Muscle of arm (tissue), 12 donors: ENCODE results near the gene TPCN1. TPM values are rescaled to one million over a fixed set of nuclear protein-coding genes. Genes with fewer than 3 reads are reported as not detected.

Source experiments
- DNase-seq: peaks from one replicate; pipeline ENCODE4 v3.0.0-alpha.2; 2013
- polyA plus RNA-seq, 12 donors: library from polyadenylated mRNA; unstranded; fragments of 120-200 nt; gene quantifications; one replicate each; pipeline ENCODE4 v1.2.1, GENCODE V29; 2013; ENCODE audit not compliant: insufficient read length in 12 of 12

The TPCN1 gene
- polyA plus RNA-seq, 12 donors = 17.8 to 50.9 (median 34.5) TPM; not detected in 1

DNA sequence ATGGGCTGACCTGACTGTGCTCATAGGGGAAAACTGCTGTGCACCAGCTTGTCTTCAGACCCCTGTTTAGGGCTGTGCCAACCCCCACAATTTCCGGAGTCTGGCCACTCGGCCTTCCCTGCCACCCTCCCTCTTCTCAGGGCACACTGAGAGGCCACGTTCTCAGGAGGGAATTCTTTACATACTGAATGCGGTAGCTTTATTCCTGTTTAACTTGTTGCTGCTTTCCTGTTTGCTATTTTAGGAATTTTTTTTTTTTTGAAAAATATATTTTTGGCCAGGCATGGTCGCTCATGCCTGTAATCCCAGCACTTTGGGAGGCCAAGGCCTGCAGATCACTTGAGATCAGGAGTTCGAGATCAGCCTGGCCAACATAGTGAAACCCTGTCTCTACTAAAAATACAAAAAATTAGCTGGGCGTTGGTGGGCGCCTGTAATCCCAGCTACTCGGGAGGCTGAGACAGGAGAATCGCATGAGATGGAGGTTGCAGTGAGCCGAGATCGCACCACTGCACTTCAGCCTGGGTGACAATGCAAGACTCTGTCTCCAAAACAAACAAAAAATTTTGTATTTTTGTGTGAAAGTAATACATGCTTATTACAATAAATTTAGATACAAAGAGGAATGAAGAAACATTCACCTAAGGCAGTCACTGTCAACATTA, 39.5 kb downstream of the TPCN1 start:
- DNase-seq = no peak

DNA sequence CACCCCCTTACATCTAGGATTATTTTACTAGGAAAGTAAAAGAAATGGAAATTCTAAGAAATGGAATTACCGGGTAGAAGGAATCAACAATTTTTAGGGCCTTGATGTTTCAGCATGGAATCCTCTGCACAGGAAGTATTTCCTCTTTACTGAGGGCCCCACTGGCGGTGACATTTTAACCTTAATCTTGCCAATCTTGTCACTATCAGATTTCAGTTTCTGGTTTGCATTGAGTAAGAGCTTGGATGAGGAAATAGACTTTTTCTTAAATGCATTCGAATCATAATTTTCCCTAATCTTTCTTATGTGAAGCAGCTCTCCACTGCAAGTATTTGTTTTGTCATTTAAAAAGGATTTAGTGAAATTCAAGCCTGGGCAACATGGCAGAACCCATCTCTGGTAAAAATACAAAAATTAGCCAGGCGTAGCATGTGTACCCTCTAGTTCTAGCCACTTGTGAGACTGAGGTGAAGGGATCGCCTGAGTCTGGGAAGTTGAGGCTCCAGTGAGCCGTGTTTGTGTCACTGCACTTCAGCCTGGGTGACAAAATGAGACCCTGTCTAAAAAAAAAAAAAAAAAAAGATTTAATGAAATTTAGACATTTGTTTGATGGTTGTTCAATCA, 40.7 kb downstream of the TPCN1 start:
- no peak for DNase-seq

DNA sequence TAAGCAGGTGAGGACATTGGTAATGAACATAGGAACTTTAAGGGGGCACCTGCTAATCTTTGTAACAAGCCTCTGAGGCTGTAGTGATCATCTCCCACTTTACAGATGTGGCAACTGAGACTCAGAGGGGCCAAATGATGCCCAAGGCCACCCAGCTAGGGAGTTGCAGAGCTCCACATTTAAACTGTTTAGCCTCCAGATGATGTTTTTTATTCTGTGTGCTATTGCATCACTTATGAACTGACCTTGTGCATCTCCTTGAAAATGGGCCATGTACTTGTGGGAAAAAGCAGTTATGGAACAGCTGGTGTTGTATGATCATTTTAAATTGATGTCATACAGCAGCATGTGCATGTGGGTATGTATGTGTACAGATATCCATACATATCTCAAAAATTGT, 41.4 kb downstream of the TPCN1 start:
- DNase-seq = no peak

GRCh38 chr12:113263431-113263963, 42.2 kb downstream of the TPCN1 start:
- no peak for DNase-seq

DNA sequence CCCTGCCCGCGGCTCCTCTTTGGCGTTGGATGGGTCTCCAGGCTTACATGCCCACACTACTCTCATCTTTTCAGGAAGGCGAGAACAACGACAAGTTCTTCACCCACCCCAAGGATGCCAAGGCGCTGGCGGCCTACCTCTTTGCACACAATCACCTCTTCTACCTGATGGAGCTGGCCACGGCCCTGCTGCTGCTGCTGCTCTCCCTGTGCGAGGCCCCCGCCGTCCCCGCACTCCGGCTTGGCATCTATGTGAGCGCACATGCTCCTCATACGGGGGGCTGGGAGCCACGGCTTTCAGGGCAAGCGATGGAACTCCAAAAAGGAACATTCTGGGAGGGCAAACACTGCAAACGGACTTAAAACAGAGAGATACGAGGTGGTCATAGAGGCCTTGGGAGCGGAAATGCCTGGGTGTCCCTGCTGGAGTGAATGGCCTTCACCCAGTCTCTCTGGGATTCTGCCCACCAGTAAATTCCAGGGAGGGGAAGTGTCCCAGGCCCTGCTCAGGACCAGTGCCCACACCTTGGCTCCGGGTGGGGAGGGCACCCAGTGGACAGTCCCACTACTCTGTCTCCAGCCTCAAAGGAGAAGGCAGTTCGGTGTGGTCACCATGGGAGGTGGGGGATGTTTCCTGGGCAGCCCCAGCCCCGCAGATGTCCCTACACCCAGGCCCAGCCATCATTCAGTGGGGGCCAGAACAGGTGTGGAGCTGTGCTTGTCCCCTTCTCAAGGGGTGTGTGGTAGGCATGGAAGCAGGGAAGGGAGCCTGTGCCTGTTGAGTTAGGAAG, 45.0 kb downstream of the TPCN1 start:
- no peak for DNase-seq

GRCh38 chr12:113267621-113268020, 46.4 kb downstream of the TPCN1 start:
- DNase-seq = no peak

DNA sequence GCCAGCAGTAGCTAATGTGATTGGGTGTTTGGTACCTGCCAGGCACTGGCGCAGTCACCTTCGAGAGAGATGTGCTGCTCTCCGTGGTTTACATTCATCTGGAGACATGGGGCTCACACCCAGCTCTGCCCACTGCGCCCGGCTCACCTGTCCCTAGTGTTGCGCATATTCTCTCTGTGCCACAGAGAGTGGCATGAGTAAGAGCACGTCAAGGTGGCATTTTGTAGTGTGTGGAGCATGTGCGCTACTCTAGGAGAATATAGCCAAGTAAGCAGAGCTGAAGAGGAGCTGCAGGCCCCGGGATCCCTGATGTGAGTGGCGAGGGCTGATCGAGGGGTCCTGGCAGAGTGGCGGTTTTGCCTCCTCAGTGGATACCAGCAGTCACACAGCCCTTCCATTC, 46.9 kb downstream of the TPCN1 start:
- DNase-seq = no peak

GRCh38 chr12:113268621-113269020, 47.4 kb downstream of the TPCN1 start:
- DNase-seq = no peak

GRCh38 chr12:113269257-113269943, 48.1 kb downstream of the TPCN1 start:
- no peak for DNase-seq

DNA sequence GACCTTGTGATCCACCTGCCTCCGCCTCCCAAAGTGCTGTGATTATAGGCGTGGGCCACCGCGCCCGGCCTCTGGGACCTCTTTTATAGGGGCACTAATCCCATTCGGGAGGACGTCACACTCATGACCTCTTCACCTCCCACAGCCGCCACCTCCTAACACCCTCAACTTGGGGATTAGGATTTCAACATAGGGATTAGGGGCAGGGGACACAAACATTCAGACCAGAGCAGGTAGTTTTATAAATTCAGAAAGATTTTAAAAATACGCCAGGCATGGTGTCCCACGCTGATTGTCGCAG, 49.4 kb downstream of the TPCN1 start:
- DNase-seq = no peak

DNA sequence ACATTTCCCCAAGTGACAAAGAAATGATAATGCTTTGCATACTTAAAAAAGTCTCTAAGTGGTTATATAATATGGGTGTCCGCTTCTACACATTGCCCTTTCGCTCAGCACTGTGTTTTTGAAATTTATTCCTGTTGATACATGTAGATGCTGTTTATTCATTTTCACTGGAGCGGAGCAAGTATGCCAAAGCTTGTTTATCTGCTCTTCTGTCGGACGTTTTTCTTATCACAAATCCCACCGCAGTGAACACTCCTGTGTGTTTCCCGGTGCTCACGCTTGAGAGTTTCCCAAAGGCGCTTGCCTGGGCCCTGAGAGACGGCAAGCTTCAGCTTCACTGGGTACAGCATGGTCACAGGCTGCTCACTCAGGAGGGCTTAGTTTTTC, 50.2 kb downstream of the TPCN1 start:
- no peak for DNase-seq

DNA sequence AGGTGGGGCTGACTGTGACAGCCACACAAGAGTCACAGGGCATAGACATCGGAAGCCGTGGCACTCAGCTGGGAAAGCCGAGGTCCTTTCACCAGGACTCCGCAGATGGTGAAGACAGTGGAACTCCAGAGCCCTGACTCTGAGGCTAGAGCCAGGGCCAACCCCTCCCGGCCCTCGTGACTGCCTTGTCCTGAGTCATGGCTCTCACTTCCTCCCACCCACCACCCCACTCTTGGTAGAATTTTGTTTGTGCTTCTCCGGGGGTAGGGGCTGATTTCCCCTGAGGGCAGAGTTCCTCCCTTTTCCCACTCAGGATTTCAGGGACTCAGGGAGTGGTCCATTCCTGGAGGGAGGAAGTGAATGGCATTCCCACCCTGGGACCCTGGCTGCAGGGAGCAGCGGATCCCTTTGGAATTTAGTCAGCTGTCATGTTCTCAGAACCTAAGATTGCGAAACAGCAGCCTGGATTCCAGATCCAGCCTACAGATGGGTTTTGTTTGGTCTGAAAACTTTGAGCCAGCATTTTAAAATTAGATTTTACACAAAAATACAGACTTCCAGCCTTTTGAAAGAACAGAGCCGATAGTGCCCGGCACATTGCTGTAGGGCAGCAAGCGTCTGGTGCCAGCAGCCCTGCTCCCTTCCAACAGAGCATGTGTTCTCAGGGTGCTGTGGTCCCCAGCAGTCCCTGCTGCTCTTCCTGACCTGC, 50.7 kb downstream of the TPCN1 start:
- peak; percentile 56 for DNase-seq

DNA sequence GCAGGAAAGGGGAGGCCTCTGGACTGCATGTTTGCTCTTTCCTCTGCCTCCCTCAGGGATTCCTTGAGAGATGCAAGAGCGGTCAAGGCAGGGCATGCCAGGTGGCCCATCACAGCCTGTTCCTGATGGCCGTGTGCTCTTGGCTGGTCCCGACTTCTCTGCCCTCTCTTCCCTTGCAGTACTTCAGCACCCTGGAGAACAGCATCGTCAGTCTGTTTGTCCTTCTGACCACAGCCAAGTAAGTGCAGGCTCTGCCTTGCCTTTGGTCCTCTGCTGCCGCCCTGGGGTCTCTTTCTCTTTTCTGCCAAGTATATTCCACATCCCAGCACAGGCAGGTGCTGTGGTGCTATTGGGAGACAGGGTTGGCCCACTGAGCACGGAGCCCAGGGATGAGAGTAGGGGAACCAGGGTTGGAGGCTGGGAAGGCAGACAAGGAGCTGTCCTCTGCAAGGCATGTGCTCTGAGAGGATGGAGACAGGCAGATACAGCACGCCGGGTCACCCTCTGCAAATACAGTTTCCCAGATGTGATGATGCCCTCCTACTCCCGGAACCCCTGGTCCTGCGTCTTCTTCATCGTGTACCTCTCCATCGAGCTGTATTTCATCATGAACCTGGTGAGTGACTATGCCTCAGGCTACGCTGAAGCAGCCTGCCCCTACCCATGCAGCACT, 51.9 kb downstream of the TPCN1 start:
- DNase-seq = no peak

DNA sequence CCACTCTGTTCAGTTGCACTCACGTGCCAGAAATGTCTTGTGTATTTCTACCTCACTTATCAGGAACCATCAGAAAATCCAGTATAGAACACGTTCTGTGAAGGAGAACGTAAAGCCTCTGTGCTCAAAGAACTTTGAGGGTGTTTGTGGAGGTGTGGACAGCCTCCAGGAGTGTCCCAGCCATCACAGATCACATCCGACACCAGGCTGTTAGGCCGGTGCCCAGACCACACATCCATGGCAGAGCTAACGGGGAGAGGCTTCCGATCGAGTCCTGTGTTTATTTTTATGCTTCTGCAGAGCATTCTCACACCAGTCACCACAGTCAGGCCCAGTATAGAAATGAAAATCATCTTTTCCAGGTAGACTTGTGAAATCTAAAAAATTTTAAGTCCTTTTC, 53.6 kb downstream of the TPCN1 start:
- no peak for DNase-seq

DNA sequence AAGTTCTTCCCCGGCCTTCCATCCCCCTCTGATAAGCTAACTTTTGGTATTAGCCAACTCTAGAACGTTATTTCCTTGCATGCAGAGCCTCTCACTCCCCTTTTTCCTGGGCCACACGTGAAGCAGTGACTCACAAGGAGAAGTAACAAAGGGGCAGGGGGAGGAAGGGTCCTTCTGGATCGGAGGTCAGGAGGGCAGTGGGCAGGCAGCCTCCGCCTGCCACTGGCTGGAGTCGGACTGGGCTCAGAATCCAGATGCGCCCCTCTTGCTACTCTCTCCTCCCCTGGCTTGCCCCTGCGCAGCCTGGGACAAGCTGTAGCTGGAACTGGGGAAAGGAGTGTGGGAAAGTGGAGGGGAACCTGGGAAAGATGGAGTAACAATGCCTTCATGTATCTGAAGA, 55.0 kb downstream of the TPCN1 start:
- no peak for DNase-seq

DNA sequence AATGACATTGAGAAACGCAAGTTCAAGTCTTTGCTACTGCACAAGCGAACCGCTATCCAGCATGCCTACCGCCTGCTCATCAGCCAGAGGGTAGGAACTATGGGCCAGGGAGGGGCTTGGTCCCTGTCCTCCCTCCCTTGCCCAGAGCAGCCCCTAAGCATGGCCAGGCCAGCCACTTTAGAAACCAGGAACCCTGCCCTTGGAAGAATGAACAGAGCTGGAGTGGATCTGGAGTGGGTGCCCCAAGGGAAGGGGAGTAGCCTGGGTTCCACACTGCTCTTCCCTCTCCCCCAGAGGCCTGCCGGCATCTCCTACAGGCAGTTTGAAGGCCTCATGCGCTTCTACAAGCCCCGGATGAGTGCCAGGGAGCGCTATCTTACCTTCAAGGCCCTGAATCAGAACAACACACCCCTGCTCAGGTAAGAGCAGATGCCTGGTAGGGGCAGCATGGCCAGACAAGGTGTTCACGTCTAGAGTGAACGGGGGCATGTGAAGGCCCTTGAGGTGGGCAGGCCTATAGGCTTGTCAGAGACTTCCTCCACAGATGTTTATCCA, 55.8 kb downstream of the TPCN1 start:
- DNase-seq = no peak

DNA sequence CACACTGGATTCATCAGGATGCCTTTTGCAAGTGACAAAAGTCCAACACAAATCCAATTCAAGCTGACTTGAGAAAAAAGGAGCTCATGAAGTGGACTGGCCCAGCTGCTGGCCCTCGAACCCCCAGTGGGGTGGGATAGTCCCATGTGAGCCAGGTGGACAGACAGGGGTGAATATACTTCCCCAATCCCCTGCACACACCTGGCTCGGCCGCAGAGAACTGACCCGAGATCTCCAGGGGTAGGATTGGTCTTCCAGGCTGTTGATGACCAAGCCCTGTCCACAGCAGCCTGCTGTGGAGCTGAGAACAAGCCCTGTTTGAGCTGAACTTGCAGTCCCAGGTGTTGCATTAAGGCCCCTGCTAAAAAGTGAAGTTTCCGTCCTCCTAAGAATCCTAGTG, 56.2 kb downstream of the TPCN1 start:
- DNase-seq = no peak

- DNase-seq = no peak
Measured at GRCh38 chr12:113278141-113278540, 56.9 kb downstream of the TPCN1 start.

DNA sequence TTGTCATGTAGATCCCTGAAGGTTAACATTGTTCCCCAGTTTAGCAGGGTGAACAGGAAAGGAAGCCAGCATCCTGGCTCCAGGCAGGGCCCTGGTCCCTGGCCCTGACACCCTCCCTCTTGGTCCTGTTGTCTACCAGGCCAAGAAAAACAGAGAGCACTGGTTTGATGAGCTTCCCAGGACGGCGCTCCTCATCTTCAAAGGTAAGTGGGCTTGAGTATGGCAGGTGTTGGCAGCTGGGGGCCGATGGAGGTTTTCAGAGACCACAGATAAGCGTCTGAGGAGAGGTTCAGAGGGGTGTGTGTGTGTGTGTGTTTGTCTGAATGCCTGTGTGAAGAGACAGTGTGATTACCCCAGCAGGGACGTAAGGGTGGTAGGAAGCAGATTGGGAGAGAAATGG, 57.4 kb downstream of the TPCN1 start:
- DNase-seq = no peak

DNA sequence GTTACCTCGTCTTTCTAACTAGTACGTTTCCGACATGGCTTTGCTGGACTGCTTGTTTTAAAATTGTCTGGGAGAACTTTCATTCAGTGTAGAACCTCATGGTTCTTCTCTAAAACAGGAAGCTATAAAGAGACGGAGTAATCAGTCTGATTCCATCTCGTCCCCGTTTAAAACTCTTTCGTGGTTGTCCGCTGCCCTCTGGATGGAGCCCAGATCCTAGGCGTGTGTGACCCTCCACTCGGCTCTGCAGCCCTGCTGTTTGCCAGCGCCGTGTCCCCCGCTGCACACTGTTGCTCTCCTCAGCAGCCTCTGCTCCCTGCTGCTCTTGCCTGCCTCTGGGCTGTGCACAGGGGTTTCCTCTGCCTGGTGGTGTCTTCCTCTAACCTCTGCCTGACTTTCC, 63.5 kb downstream of the TPCN1 start:
- DNase-seq = no peak
